K562 (cell line): ENCODE measurements around the gene DGLUCY. TPM values are rescaled to one million over a fixed set of nuclear protein-coding genes. Genes with fewer than 3 reads are reported as not detected.

Experiments
- ARID2 ChIP-seq: fragments of 450-650 bp; IDR thresholded peaks from 2 replicates; pipeline ENCODE4 v1.6.1; 2017; ENCODE audit warnings: antibody characterized with exemption, mild to moderate bottlenecking
- GMEB1 ChIP-seq: fragments of 250-450 bp; sonication (Bioruptor Pico); IDR thresholded peaks from 2 replicates; pipeline ENCODE4 v1.4.0; 2020; ENCODE audit warnings: mild to moderate bottlenecking
- MAZ ChIP-seq, 2 experiments: fragments of 450-650 bp in 1 of 2; sonication (generic) in 1 of 2; formaldehyde crosslinking; IDR thresholded peaks in 1 of 2; conservative IDR thresholded peaks in 1 of 2; 2 replicates each; pipeline versions ENCODE4 v1.4.0 to v1.5.0; 2020; ENCODE audit warnings: mild to moderate bottlenecking in 1 of 2, missing genetic modification reagents in 1 of 2
- STAT5A ChIP-seq: IDR thresholded peaks from 2 replicates; pipeline ENCODE4 v1.6.1; 2012; ENCODE audit warnings: low read length, inconsistent platforms, borderline replicate concordance
- STAT6 ChIP-seq: sonication (generic); formaldehyde crosslinking; IDR thresholded peaks from 2 replicates; pipeline ENCODE4 v1.8.1; 2023; ENCODE audit warnings: mild to moderate bottlenecking, missing genetic modification reagents
- TCF3 ChIP-seq: sonication (generic); formaldehyde crosslinking; IDR thresholded peaks from 2 replicates; pipeline ENCODE4 v1.4.0; 2020; ENCODE audit warnings: mild to moderate bottlenecking, missing genetic modification reagents
- TRIM25 ChIP-seq: fragments of 450-650 bp; IDR thresholded peaks from 2 replicates; pipeline ENCODE4 v1.7.0; 2016; ENCODE audit warnings: borderline replicate concordance
- U2AF2 ChIP-seq: fragments of 200-400 bp; formaldehyde crosslinking; optimal IDR thresholded peaks from 2 replicates; pipeline ENCODE3; 2017; ENCODE audit warnings: low read depth, mild to moderate bottlenecking, low read length
- ZNF584 ChIP-seq: fragments of 200-800 bp; sonication (Bioruptor generic); IDR thresholded peaks from 2 replicates; pipeline ENCODE4 v1.6.1; 2016; ENCODE audit warnings: low read depth, mild to moderate bottlenecking, missing genetic modification characterization, missing compliant biosample characterization
- polyA plus RNA-seq, 8 experiments: library from polyadenylated mRNA; depleted of rRNA in 4 of 8; stranded (reverse) in 5 of 8; unstranded in 3 of 8; fragments of >200 nt; fragmentation: Nextera tagmentation in 2 of 8; fragmentation: Illumina TruSeq in 1 of 8; extraction: Ambion mirVana in 2 of 8; extraction: Trizol in 1 of 8; gene quantifications; 2 replicates each; pipeline versions ENCODE4 v1.2.1 to v1.2.3, GENCODE V29; 2011 to 2014; ENCODE audit warnings: inconsistent platforms in 1 of 8, missing spikeins in 1 of 8
- total RNA-seq, 7 experiments: library from RNA; depleted of rRNA in 6 of 7; stranded (reverse); fragments of >200 nt in 6 of 7; fragmentation: Illumina TruSeq in 2 of 7; extraction: Trizol in 2 of 7; gene quantifications; 2 replicates each; pipeline versions ENCODE4 v1.2.1 to v1.2.3, GENCODE V29; 2011 to 2021; ENCODE audit warnings: low replicate concordance in 1 of 7

DGLUCY gene
- total and polyA plus RNA-seq, 9 of the 15 experiments (the other 6 are each of a cell fraction or from before 2014, with no cell fraction given), result 9.9 to 28.4 (median 21.0) TPM

- TF ChIP-seq STAT6 (CRISPR knock-in tag) (no peak), ARID2 (no peak), TRIM25 (no peak), GMEB1 (no peak), U2AF2 (no peak), TCF3 (CRISPR knock-in tag) (peak; percentile 89), STAT5A (peak; percentile 96), MAZ (CRISPR knock-in tag; conservative IDR thresholded peaks at IDR 0.05 in 1 of 2, IDR thresholded peaks at IDR 0.05 in 1 of 2) (peak in 1 of 2 experiments; percentile 69; a peak in 2 of 4 replicates), ZNF584 (peak; percentile 55; the same call in 1 of the 2 replicates)
These were observed 88.5 kb downstream of the DGLUCY start (continued) for GRCh38 chr14:91202234-91202974.
